Measurements from ENCODE around the gene ZNF281. TPM values are rescaled to one million over a fixed set of nuclear protein-coding genes. Genes with fewer than 3 reads are reported as not detected.
A peak's percentile ranks its signal among the peaks of the same experiment; 100 is the strongest.

The ZNF281 gene
- total RNA-seq, 1 donor from 2014 or later = 47.1 TPM

DNA sequence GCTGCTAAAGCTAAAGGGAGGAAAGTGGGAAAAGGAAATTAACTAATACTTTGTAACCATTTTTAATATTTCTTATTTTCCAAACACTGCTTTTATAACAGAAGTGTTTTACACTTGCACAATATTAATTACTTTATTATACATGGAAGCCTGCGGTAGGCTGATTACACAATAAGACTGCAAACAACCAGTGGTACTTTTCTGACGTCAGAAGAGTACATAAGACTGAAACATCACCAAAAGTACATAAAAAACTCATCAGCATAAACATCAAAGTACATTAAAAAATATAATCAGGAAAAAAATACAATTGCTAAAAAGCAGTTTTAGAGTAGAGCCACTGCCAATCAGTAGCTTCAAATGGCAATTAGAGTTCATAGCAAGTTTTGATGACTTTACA is 4.6 kb downstream of the ZNF281 start:
- H3K27me3 Mint-ChIP-seq (ENCODE audit: insufficient read depth, low read depth) = peaks cover 4% of the 10 kb centered on the region
- Histone ChIP-seq H4K20me1 (ENCODE audit: low read depth) (peaks cover 67% of the 10 kb centered on the region), H3K79me2 (ENCODE audit: low read depth) (peaks cover 84% of the 10 kb centered on the region), H3K4me2 (peak overlapping the region; percentile 77), H3F3A (ENCODE audit: low read depth) (peaks cover under 1% of the 10 kb centered on the region), H3K27me3 (no peaks in the 10 kb centered on the region), H3K9me3 (ENCODE audit: low read depth) (no peaks in the 10 kb centered on the region), H3K4me1 (peaks cover 19% of the 10 kb centered on the region), H3K4me3 (peak overlapping the region; percentile 35), H2AFZ (replicated peaks) (no peak overlapping the region), H3K36me3 (peaks cover 26% of the 10 kb centered on the region), H3K27ac (no peak overlapping the region), H3K9ac (no peak overlapping the region)
- H3K9me3 Mint-ChIP-seq = peaks cover 19% of the 10 kb centered on the region
- no peak for TF ChIP-seq EZH2phosphoT487 (IDR thresholded peaks at IDR 0.05)
- TF ChIP-seq, protein P1, sequence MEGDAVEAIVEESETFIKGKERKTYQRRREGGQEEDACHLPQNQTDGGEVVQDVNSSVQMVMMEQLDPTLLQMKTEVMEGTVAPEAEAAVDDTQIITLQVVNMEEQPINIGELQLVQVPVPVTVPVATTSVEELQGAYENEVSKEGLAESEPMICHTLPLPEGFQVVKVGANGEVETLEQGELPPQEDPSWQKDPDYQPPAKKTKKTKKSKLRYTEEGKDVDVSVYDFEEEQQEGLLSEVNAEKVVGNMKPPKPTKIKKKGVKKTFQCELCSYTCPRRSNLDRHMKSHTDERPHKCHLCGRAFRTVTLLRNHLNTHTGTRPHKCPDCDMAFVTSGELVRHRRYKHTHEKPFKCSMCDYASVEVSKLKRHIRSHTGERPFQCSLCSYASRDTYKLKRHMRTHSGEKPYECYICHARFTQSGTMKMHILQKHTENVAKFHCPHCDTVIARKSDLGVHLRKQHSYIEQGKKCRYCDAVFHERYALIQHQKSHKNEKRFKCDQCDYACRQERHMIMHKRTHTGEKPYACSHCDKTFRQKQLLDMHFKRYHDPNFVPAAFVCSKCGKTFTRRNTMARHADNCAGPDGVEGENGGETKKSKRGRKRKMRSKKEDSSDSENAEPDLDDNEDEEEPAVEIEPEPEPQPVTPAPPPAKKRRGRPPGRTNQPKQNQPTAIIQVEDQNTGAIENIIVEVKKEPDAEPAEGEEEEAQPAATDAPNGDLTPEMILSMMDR (IDR thresholded peaks at IDR 0.05) = no peak
- no peak for TF ChIP-seq EZH2 (IDR thresholded peaks at IDR 0.05)
- peaks cover 31% of the 10 kb centered on the region for H3K4me1 Mint-ChIP-seq
- peaks cover 54% of the 10 kb centered on the region for H3K36me3 Mint-ChIP-seq
- no peak for DNase-seq (ENCODE audit: low spot score)
- no peak overlapping the region for H3K27ac Mint-ChIP-seq
- H3K4me3 Mint-ChIP-seq = no peak overlapping the region

DNA sequence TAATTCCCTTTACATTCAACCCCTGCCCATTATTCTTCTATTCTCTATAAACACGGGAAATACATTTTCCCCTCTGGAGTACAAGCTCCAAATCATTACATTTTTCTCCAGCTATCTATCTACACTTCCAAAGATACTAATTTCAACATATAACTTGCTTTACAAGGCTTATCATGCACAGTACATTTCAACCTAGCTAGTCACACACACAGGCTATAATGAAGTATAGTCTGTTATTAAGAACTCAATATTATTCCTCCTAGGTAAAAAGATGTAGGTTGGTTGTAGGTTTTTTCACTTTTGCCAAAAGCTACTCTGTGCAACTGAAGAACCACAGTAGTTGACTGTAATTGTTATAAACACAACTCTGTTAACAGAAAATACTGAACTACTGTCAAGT is 8.1 kb downstream of the ZNF281 start:
- Mint-ChIP-seq H3K4me3 (no peak overlapping the region), H3K27me3 (ENCODE audit: insufficient read depth, low read depth) (no peaks in the 10 kb centered on the region), H3K4me1 (peaks cover 9% of the 10 kb centered on the region), H3K36me3 (peaks cover 30% of the 10 kb centered on the region), H3K27ac (no peak overlapping the region), H3K9me3 (no peaks in the 10 kb centered on the region)
- Histone ChIP-seq H3K9ac (no peak overlapping the region), H3K4me1 (peaks cover 8% of the 10 kb centered on the region), H3K27me3 (no peaks in the 10 kb centered on the region), H3K79me2 (ENCODE audit: low read depth) (peaks cover 53% of the 10 kb centered on the region), H4K20me1 (ENCODE audit: low read depth) (peaks cover 50% of the 10 kb centered on the region), H3K4me3 (no peak overlapping the region), H3K9me3 (ENCODE audit: low read depth) (no peaks in the 10 kb centered on the region), H3K27ac (no peak overlapping the region), H3F3A (ENCODE audit: low read depth) (peaks cover 3% of the 10 kb centered on the region), H2AFZ (replicated peaks) (no peak overlapping the region), H3K4me2 (no peak overlapping the region), H3K36me3 (peaks cover 23% of the 10 kb centered on the region)
- DNase-seq (ENCODE audit: low spot score) = no peak
- no peak for TF ChIP-seq EZH2phosphoT487 (IDR thresholded peaks at IDR 0.05)

DNA sequence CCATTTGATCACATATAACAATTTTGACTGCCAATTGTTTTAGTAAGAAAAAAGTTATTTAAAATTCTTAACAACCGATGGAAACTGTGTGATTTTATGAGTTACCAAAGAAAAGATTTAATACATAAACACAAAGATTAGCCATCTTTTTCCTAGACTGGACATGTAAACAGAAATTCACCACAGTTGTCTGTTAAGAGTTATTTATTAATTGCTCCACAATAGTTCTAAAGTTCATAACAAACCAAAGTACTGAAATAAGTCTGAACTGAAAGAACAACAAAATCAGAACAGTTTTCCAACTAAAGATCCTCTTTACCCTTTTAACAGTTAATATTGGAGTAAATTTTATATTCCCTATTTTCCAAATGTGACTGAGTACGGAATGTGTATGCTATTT is 8.6 kb downstream of the ZNF281 start:
- no peaks in the 10 kb centered on the region for H3K27me3 Mint-ChIP-seq (ENCODE audit: insufficient read depth, low read depth)
- H3F3A ChIP-seq (ENCODE audit: low read depth) = peaks cover 6% of the 10 kb centered on the region
- no peak overlapping the region for H3K4me3 ChIP-seq
- H3K36me3 ChIP-seq = peaks cover 19% of the 10 kb centered on the region
- peaks cover 6% of the 10 kb centered on the region for H3K4me1 Mint-ChIP-seq
- H3K9me3 ChIP-seq (ENCODE audit: low read depth) = no peaks in the 10 kb centered on the region
- H3K4me2 ChIP-seq = no peak overlapping the region
- DNase-seq (ENCODE audit: low spot score) = no peak
- TF ChIP-seq EZH2phosphoT487 (IDR thresholded peaks at IDR 0.05) (no peak), EZH2 (IDR thresholded peaks at IDR 0.05) (no peak)
- TF ChIP-seq, protein P1 (IDR thresholded peaks at IDR 0.05) = no peak
- no peak overlapping the region for H3K4me3 Mint-ChIP-seq
- H3K27ac ChIP-seq = no peak overlapping the region
- no peaks in the 10 kb centered on the region for H3K27me3 ChIP-seq
- H2AFZ ChIP-seq (replicated peaks) = no peak overlapping the region
- peaks cover 48% of the 10 kb centered on the region for H3K79me2 ChIP-seq (ENCODE audit: low read depth)
- H3K27ac Mint-ChIP-seq = no peak overlapping the region
- peaks cover 26% of the 10 kb centered on the region for H3K36me3 Mint-ChIP-seq
- no peaks in the 10 kb centered on the region for H3K9me3 Mint-ChIP-seq
- peaks cover 46% of the 10 kb centered on the region for H4K20me1 ChIP-seq (ENCODE audit: low read depth)
- no peak overlapping the region for H3K9ac ChIP-seq
- peaks cover 3% of the 10 kb centered on the region for H3K4me1 ChIP-seq

DNA sequence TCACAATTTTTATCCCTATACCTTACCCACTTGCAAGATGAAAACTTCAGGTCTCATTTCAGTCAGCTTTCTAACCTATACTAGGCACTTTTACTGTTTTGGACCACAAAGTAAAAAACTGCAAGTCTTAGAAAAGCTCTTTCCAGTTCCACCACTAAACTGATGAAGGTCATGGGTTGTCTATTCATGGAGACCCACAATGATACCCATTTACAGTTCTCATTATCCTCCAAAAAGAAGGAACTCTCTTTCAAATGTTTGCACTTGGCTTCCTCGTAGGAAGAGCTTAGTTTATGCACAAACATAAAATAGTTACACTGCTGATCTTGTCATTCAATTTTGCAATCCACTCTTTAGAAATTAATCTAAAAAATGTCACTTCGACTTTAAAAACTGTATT is 9.3 kb downstream of the ZNF281 start:
- Histone ChIP-seq H3K9ac (no peak overlapping the region), H3K27ac (no peak overlapping the region), H3K79me2 (ENCODE audit: low read depth) (peaks cover 41% of the 10 kb centered on the region), H3K27me3 (no peaks in the 10 kb centered on the region), H3K9me3 (ENCODE audit: low read depth) (no peaks in the 10 kb centered on the region), H3K4me3 (no peak overlapping the region), H3F3A (ENCODE audit: low read depth) (peaks cover 6% of the 10 kb centered on the region), H3K36me3 (peaks cover 12% of the 10 kb centered on the region), H3K4me1 (no peaks in the 10 kb centered on the region), H3K4me2 (no peak overlapping the region), H4K20me1 (ENCODE audit: low read depth) (peaks cover 38% of the 10 kb centered on the region), H2AFZ (replicated peaks) (no peak overlapping the region)
- H3K27ac Mint-ChIP-seq = no peak overlapping the region
- H3K27me3 Mint-ChIP-seq (ENCODE audit: insufficient read depth, low read depth) = no peaks in the 10 kb centered on the region
- DNase-seq (ENCODE audit: low spot score) = no peak
- no peaks in the 10 kb centered on the region for H3K4me1 Mint-ChIP-seq
- H3K9me3 Mint-ChIP-seq = no peaks in the 10 kb centered on the region
- peaks cover 19% of the 10 kb centered on the region for H3K36me3 Mint-ChIP-seq
- TF ChIP-seq EZH2 (IDR thresholded peaks at IDR 0.05) (no peak), EZH2phosphoT487 (IDR thresholded peaks at IDR 0.05) (no peak)
- H3K4me3 Mint-ChIP-seq = no peak overlapping the region
